GM23248 (cell line): Measurements from ENCODE around the gene SYNDIG1. TPM values are rescaled to one million over a fixed set of nuclear protein-coding genes. Genes with fewer than 3 reads are reported as not detected.

Experiments
- DNase-seq: peaks from one replicate; pipeline ENCODE4 v3.0.0-alpha.2; 2015
- H2AFZ ChIP-seq: fragments of 200-600 bp; sonication (generic); 2 replicates; pipeline ENCODE4 v1.6.1; 2016; ENCODE audit warnings: antibody characterized with exemption
- H3F3A ChIP-seq: fragments of 200-600 bp; sonication (generic); 2 replicates; pipeline ENCODE4 v1.6.1; 2016; ENCODE audit warnings: mild to moderate bottlenecking, antibody characterized with exemption, mixed run types; ENCODE audit not compliant: insufficient read depth
- H3K27ac ChIP-seq: fragments of 200-600 bp; sonication (generic); 2 replicates; pipeline ENCODE4 v1.5.1; 2016; ENCODE audit warnings: mild to moderate bottlenecking
- H3K27me3 ChIP-seq: fragments of 200-600 bp; sonication (generic); replicated peaks from 2 replicates; pipeline ENCODE4 v1.6.1; 2016; ENCODE audit warnings: mild to moderate bottlenecking; ENCODE audit not compliant: insufficient read depth
- H3K36me3 ChIP-seq: fragments of 200-600 bp; sonication (generic); 2 replicates; pipeline ENCODE4 v1.6.1; 2016; ENCODE audit warnings: low read depth, mild to moderate bottlenecking
- H3K4me1 ChIP-seq: fragments of 200-600 bp; sonication (generic); 2 replicates; pipeline ENCODE4 v1.6.1; 2016; ENCODE audit warnings: mild to moderate bottlenecking; ENCODE audit not compliant: insufficient read depth
- H3K4me2 ChIP-seq: fragments of 200-600 bp; sonication (generic); one replicate; pipeline ENCODE4 v1.6.1; 2016; ENCODE audit warnings: mild to moderate bottlenecking; ENCODE audit not compliant: unreplicated experiment
- H3K4me3 ChIP-seq: fragments of 200-600 bp; sonication (generic); 2 replicates; pipeline ENCODE4 v1.5.1; 2016; ENCODE audit warnings: mild to moderate bottlenecking
- H3K79me2 ChIP-seq: fragments of 200-600 bp; sonication (generic); 2 replicates; pipeline ENCODE4 v1.6.1; 2016; ENCODE audit warnings: mild to moderate bottlenecking; ENCODE audit not compliant: insufficient read depth
- H3K9ac ChIP-seq: fragments of 200-600 bp; sonication (generic); 2 replicates; pipeline ENCODE4 v1.6.1; 2016; ENCODE audit warnings: mild to moderate bottlenecking
- H3K9me2 ChIP-seq: fragments of 200-600 bp; sonication (generic); 2 replicates; pipeline ENCODE4 v1.6.1; 2016; ENCODE audit warnings: mixed run types, mild to moderate bottlenecking, moderate library complexity; ENCODE audit not compliant: insufficient read depth
- H3K9me3 ChIP-seq: fragments of 200-600 bp; sonication (generic); one replicate; pipeline ENCODE4 v1.6.1; 2017; ENCODE audit warnings: low read depth
- H4K20me1 ChIP-seq: fragments of 200-600 bp; sonication (generic); 2 replicates; pipeline ENCODE4 v1.6.0; 2016; ENCODE audit not compliant: insufficient read depth
- EZH2 ChIP-seq: fragments of 200-600 bp; sonication (generic); IDR thresholded peaks from 2 replicates; pipeline ENCODE4 v1.6.1; 2018; ENCODE audit warnings: antibody characterized with exemption, mild to moderate bottlenecking; ENCODE audit not compliant: insufficient read depth, poor library complexity, severe bottlenecking
- EZH2phosphoT487 ChIP-seq: fragments of 200-600 bp; sonication (generic); IDR thresholded peaks from 2 replicates; pipeline ENCODE4 v1.6.1; 2018; ENCODE audit warnings: antibody characterized with exemption, moderate library complexity, mild to moderate bottlenecking, low read depth; ENCODE audit not compliant: insufficient read depth
- WGBS, 2 experiments: methylation state at CpG; one replicate each; pipeline ENCODE4 v1.1.6; 2015 to 2017; ENCODE audit warnings: low lambda C conversion rate in 2 of 2, low coverage in 1 of 2; ENCODE audit errors: missing lambda C conversion rate in 2 of 2; 5-methylcytosine and 5-hydroxymethylcytosine counted together
- in situ Hi-C: fragments of 300-500 bp; cut with MboI; formaldehyde crosslinking; loops from 2 replicates; pipeline ENCODE4 v1.15.0; 2020
- polyA plus RNA-seq: library from polyadenylated mRNA; unstranded; fragments of >200 nt; fragmentation: Nextera tagmentation; extraction: Ambion mirVana; gene quantifications from 2 replicates; pipeline ENCODE4 v1.2.1, GENCODE V29; 2016
- total RNA-seq: library from RNA; depleted of rRNA; stranded (reverse); fragments of >200 nt; shearing (Covaris generic); gene quantifications from 2 replicates; pipeline ENCODE4 v1.2.3, GENCODE V29; 2014

SYNDIG1 gene
- total and polyA plus RNA-seq, 2 experiments from 2014 or later = 1.6 to 2.6 TPM

DNA sequence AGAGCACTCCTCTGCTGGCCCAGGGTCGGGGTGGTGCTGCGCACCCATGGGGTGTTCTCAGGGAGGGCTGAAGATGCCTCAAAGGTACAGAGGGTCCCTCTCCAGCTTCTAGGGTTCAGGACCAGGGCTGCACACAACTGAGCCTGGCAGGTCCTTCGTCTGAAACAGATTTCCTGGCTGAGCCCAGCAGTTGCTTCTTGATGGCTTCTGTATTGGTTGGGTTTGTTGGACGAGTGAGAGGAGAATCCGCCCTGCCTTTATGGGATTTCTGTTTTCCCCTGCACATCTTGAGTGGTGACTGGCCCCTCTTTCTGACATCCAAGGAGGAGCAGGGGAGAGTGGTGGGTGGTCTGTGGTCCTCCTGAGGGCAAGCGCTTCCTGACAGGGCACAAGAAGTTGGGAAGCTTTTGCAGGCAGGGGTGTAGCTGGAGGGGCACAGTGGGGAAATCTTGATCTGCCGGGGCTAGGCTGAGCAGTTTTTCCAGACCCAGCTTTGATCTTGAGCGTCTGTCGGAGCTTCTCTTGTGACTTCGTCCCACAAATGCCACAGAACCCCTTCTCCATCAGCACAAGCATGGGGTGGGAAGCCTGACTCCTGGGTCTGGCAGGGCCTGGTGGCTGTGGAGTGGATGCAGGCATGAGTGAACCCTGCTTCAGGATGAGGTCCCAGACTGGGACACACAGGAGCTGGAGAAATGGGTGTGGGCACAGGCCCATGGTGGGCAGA, 116.5 kb downstream of the SYNDIG1 start:
- TF ChIP-seq EZH2 (no peak), EZH2phosphoT487 (no peak)
- Histone ChIP-seq H3K4me3 (no peak overlapping the region), H3K36me3 (no peaks in the 10 kb centered on the region), H3K9ac (no peak overlapping the region), H3K27ac (no peak overlapping the region), H3K9me2 (no peaks in the 10 kb centered on the region), H3K4me2 (no peak overlapping the region), H3K79me2 (no peaks in the 10 kb centered on the region), H3K9me3 (no peaks in the 10 kb centered on the region), H3F3A (no peaks in the 10 kb centered on the region), H4K20me1 (no peaks in the 10 kb centered on the region), H3K27me3 (no peaks in the 10 kb centered on the region), H2AFZ (no peak overlapping the region), H3K4me1 (0 out of 2 replicates have a peak, but pooled peaks cover 3% of the 10 kb centered on the region)
- no peak for DNase-seq
- in situ Hi-C loops = no loop called here
- WGBS, 2 experiments = 86 to 88% methylated on average over 9 to 10 of the region's 10 CpGs

DNA sequence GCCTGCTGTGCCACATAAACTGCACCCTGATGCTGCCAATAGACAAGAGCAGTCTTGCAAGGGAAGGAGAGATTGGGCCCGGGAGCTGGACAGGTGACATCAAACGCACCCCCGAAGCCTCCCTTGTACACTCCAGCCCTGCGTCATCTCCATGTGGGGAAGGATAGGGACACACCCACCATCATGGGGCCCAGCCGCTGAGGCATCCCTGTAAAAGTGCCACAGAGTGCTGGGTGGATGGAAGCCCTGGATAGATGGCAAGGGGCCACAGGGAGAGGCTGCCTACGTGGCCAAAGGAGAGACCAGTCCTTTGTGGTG, 117.1 kb downstream of the SYNDIG1 start:
- Histone ChIP-seq H3K27me3 (no peaks in the 10 kb centered on the region), H3K4me1 (0 out of 2 replicates have a peak, but pooled peaks cover 3% of the 10 kb centered on the region), H4K20me1 (no peaks in the 10 kb centered on the region), H3K9me3 (no peaks in the 10 kb centered on the region), H3F3A (no peaks in the 10 kb centered on the region), H3K9ac (no peak overlapping the region), H3K79me2 (no peaks in the 10 kb centered on the region), H2AFZ (no peak overlapping the region), H3K36me3 (no peaks in the 10 kb centered on the region), H3K27ac (no peak overlapping the region), H3K4me3 (no peak overlapping the region), H3K9me2 (no peaks in the 10 kb centered on the region), H3K4me2 (no peak overlapping the region)
- TF ChIP-seq EZH2 (no peak), EZH2phosphoT487 (no peak)
- DNase-seq = no peak
- in situ Hi-C loops = no loop called here
- 69 to 79% methylated on average over 6 of the region's 6 CpGs for WGBS, 2 experiments

DNA sequence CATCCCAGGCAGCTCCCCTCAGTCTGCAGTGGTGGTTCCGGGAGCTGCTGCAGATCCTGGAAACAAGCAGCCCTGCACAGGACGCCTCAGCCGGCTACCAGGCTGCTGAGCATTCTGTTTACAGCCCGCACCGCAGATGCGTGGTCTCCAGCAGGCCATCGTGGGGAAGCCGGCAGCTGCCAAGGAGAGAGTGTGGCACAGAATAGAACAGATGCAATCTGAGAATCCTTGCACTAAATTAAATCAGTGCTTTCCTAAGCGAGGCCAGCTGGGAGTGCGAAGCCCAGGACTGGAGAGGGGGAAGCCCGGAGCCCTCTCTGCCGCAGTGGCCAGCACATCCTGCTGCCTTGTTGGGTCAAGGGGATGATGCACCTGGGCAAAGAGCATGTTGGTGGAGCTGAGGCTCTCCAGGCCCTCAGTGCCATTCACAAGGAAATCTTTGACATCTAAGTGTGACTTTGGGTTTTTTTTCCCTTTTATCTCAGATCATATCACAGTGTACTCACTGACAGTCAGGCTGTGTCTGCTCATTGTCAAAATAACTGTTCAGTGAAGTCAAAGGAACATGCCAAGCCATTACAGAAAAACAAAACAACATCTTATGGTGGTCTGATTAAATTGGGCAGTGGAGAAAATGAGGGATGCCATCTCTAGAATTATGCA, 118.1 kb downstream of the SYNDIG1 start:
- no peak overlapping the region for H3K4me2 ChIP-seq
- H3K36me3 ChIP-seq = no peaks in the 10 kb centered on the region
- in situ Hi-C loops = no loop called here
- no peak overlapping the region for H3K4me3 ChIP-seq
- no peaks in the 10 kb centered on the region for H3K9me2 ChIP-seq
- no peaks in the 10 kb centered on the region for H4K20me1 ChIP-seq
- TF ChIP-seq EZH2 (no peak), EZH2phosphoT487 (no peak)
- H2AFZ ChIP-seq = no peak overlapping the region
- no peaks in the 10 kb centered on the region for H3F3A ChIP-seq
- no peaks in the 10 kb centered on the region for H3K79me2 ChIP-seq
- H3K27me3 ChIP-seq = no peaks in the 10 kb centered on the region
- H3K9ac ChIP-seq = no peak overlapping the region
- WGBS, 2 experiments = 35 to 45% methylated on average over 12 of the region's 12 CpGs
- H3K9me3 ChIP-seq = no peaks in the 10 kb centered on the region
- no peak for DNase-seq
- H3K27ac ChIP-seq = no peak overlapping the region
- 0 out of 2 replicates have a peak, but pooled peaks cover 3% of the 10 kb centered on the region for H3K4me1 ChIP-seq

DNA sequence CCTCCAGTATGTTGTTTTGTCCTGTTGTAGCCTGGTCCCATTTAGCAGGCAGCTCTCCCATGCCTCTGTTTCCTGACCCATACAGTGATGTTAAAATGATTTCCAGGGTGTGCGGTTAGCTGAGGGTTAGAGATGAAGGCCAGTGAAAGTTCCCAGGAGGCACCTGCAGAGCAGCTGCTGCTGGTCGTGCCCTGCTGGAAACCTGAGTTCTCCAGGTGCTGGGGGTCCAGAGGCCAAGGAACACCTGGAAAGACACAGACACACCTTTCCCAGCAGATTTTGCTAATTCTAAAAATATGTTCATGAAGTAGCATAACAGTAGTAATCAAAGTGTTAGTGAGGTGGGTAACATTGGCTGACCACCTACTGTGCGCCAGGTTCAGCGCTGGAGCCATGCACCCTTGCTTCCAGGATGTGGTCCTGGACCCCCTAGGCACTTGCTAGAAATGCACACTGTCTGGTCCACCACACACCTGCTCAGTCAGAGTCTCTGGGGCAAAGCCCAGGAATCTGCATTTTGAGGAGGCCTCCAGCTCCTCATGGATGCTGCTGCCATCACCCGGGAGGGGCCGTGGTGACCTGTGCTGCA, 118.7 kb downstream of the SYNDIG1 start:
- no peak for TF ChIP-seq EZH2
- TF ChIP-seq EZH2phosphoT487 = no peak
- no peak overlapping the region for H2AFZ ChIP-seq
- H4K20me1 ChIP-seq = no peaks in the 10 kb centered on the region
- no peak overlapping the region for H3K4me3 ChIP-seq
- no peaks in the 10 kb centered on the region for H3K79me2 ChIP-seq
- H3K27me3 ChIP-seq = no peaks in the 10 kb centered on the region
- H3K9me2 ChIP-seq = no peaks in the 10 kb centered on the region
- H3K27ac ChIP-seq = no peak overlapping the region
- H3F3A ChIP-seq = no peaks in the 10 kb centered on the region
- WGBS, 2 experiments = 79 to 81% methylated on average over 6 of the region's 6 CpGs
- no peak for DNase-seq
- no peaks in the 10 kb centered on the region for H3K9me3 ChIP-seq
- H3K4me2 ChIP-seq = no peak overlapping the region
- H3K9ac ChIP-seq = no peak overlapping the region
- in situ Hi-C loops = no loop called here
- H3K36me3 ChIP-seq = no peaks in the 10 kb centered on the region
- H3K4me1 ChIP-seq = 0 out of 2 replicates have a peak, but pooled peaks cover 3% of the 10 kb centered on the region
